WERI-Rb-1 (cell line): ENCODE results near the gene SLC35G3.
A peak's percentile ranks its signal among the peaks of the same experiment; 100 is the strongest.
"Not testable (repeated sequence)": the region's sequence is repeated elsewhere in the genome, so short reads cannot be mapped to it uniquely, and the experiment has no call there.

ENCODE experiments used
- DNase-seq: peaks from one replicate; pipeline ENCODE4 v3.0.0-alpha.2; 2020
- H3K27ac ChIP-seq: fragments of 250-450 bp; sonication (Bioruptor Pico); 2 replicates; pipeline ENCODE4 v1.5.1; 2020; ENCODE audit warnings: mild to moderate bottlenecking, moderate library complexity
- H3K27me3 ChIP-seq: fragments of 250-450 bp; sonication (Bioruptor Pico); 2 replicates; pipeline ENCODE4 v1.5.1; 2021; ENCODE audit warnings: mild to moderate bottlenecking, low read depth, moderate library complexity; ENCODE audit not compliant: insufficient read depth, severe bottlenecking
- H3K36me3 ChIP-seq: fragments of 250-450 bp; sonication (Bioruptor Pico); 2 replicates; pipeline ENCODE4 v1.5.1; 2020; ENCODE audit warnings: mild to moderate bottlenecking, moderate library complexity
- H3K4me3 ChIP-seq: 2 replicates; pipeline ENCODE4 v1.5.1; 2011; ENCODE audit warnings: low read depth, mild to moderate bottlenecking, control low read depth, low read length
- H3K9me3 ChIP-seq: fragments of 250-450 bp; sonication (Bioruptor Pico); 2 replicates; pipeline ENCODE4 v1.5.1; 2021; ENCODE audit warnings: mild to moderate bottlenecking, moderate library complexity; ENCODE audit not compliant: severe bottlenecking
- CTCF ChIP-seq: IDR thresholded peaks from 2 replicates; pipeline ENCODE4 v1.5.1; 2011; ENCODE audit warnings: low read depth, mild to moderate bottlenecking, control low read depth, inconsistent platforms, low read length

The SLC35G3 gene

DNA sequence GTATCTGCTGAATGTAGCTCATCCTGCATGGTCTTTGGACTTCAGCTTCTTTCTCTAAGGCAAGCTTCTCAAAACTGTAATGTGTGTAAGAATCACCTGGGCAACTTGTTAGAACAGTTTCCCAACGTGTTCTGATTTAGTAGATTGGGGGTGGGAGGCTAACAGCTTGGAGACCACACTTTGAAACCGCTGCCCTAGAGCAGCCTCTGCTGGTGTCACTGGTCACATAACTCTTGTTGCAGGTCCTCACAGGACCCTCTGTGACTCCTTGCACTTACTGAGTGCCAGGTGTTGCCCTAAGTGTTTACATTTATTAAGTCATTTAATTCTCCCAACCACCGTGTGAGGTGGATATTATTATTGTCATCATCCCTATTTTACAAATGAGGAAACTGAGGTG lies 9.9 kb downstream of the SLC35G3 start:
- H3K36me3 ChIP-seq = no peaks in the 10 kb centered on the region
- TF ChIP-seq CTCF = 0 out of 2 replicates have a peak, but pooled peaks have one; percentile 10
- H3K27ac ChIP-seq = no peak overlapping the region
- DNase-seq = no peak
- no peak overlapping the region for H3K4me3 ChIP-seq
- peaks cover 1% of the 10 kb centered on the region for H3K9me3 ChIP-seq
- peaks cover 72% of the 10 kb centered on the region for H3K27me3 ChIP-seq

DNA sequence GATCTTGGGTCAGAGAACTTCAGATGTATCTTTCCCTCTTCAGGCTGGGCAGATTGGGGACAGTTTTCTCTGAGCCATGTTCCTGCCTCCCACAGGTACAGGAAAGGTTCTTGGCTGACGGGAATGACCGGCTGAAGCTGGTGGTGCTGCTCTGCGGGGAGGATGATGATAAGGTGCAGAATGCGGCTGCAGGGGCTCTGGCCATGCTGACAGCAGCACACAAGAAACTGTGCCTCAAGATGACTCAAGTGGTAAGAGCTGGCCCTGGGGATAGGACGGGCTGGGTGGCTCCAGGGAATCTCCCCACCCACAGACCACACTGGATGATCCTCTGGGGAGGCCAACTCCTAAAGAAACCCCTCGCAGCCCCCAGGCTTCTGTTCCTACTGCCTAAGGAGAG lies 10.9 kb downstream of the SLC35G3 start:
- Histone ChIP-seq H3K4me3 (no peak overlapping the region), H3K27ac (no peak overlapping the region), H3K9me3 (peaks cover 5% of the 10 kb centered on the region), H3K36me3 (no peaks in the 10 kb centered on the region), H3K27me3 (peaks cover 66% of the 10 kb centered on the region)
- no peak for TF ChIP-seq CTCF
- no peak for DNase-seq

- not testable (repeated sequence) for DNase-seq
Measured at GRCh38 chr17:35179379-35179778, 14.8 kb downstream of the SLC35G3 start.

GRCh38 chr17:35176897-35177296 lies 17.3 kb downstream of the SLC35G3 start:
- Histone ChIP-seq H3K27me3 (peaks cover 64% of the 10 kb centered on the region), H3K27ac (no peak overlapping the region), H3K36me3 (no peaks in the 10 kb centered on the region), H3K9me3 (peaks cover 5% of the 10 kb centered on the region), H3K4me3 (no peak overlapping the region)
- no peak for TF ChIP-seq CTCF
- DNase-seq = no peak

More at GRCh38 chr17:35179379-35179778, 14.8 kb downstream of the SLC35G3 start:
- peaks cover 73% of the 10 kb centered on the region for H3K27me3 ChIP-seq
- H3K4me3 ChIP-seq, H3K9me3 ChIP-seq, H3K36me3 ChIP-seq, H3K27ac ChIP-seq: not testable (repeated sequence)

DNA sequence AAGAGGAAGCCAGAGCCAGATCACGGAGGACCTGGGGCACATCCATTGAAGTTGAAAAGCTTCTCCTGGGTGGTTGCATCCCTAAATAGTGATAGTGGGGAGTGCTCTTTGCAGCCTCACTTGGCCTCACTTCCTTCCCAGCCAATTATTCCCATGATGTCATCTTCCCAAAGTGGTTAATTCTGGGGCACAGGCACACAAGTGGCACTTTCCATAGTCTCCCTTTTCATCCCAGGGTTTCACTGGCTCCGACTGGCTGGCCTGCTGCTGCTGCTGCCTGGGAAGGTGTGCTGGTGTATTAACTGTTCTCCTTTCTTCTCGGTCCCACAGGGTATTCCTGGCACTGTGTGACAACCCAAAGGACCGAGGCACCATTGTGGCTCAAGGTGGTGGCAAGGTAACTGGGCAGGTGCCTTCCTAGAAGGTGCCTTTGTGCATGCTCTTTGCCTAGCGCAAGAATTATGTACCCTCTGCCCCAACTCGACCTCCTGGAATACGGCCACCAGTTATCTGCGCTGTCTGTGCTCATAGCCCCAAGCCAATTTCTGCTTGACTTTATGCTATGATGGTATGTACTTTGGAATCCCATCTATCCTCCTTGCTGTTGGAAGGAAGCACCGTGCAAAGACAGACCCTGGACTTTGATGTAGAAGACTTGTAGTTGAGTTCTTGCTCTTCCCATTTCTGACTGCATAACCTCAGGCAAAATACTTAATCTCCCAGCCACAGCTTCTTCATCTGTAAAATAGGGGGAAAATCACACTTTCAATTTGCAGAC lies 18.4 kb downstream of the SLC35G3 start:
- Histone ChIP-seq H3K36me3 (no peaks in the 10 kb centered on the region), H3K27ac (no peak overlapping the region), H3K27me3 (peaks cover 66% of the 10 kb centered on the region), H3K9me3 (peaks cover 5% of the 10 kb centered on the region), H3K4me3 (no peak overlapping the region)
- no peak for TF ChIP-seq CTCF
- no peak for DNase-seq

- no peaks in the 10 kb centered on the region for H3K36me3 ChIP-seq
- no peak overlapping the region for H3K27ac ChIP-seq
- peaks cover 62% of the 10 kb centered on the region for H3K27me3 ChIP-seq
- DNase-seq = no peak
- no peak for TF ChIP-seq CTCF
- H3K4me3 ChIP-seq = no peak overlapping the region
- peaks cover 5% of the 10 kb centered on the region for H3K9me3 ChIP-seq
Measured at GRCh38 chr17:35174835-35175334, 19.3 kb downstream of the SLC35G3 start.

- H3K4me3 ChIP-seq, H3K9me3 ChIP-seq, DNase-seq, H3K27ac ChIP-seq, H3K36me3 ChIP-seq: not testable (repeated sequence)
- peaks cover 56% of the 10 kb centered on the region for H3K27me3 ChIP-seq
Measured at GRCh38 chr17:35172321-35172720, 21.9 kb downstream of the SLC35G3 start.
